Lower leg skin (tissue), 3 donors: ENCODE measurements around the gene HDAC7.

Source experiments
- POLR2A ChIP-seq, 2 donors: fragments of 450-650 bp; IDR thresholded peaks; one replicate each; pipeline ENCODE4 v1.6.1; 2016 to 2017; ENCODE audit warnings: antibody characterized with exemption in 2 of 2, mild to moderate bottlenecking in 1 of 2, moderate library complexity in 1 of 2
- TF ChIP-seq, protein P1 (sequence below), 3 donors: fragments of 450-650 bp; IDR thresholded peaks; one replicate each; pipeline ENCODE4 v1.5.1; 2016; ENCODE audit warnings: antibody characterized with exemption in 3 of 3, mild to moderate bottlenecking in 3 of 3, moderate library complexity in 2 of 3

- no peak for TF ChIP-seq POLR2A (IDR thresholded peaks at IDR 0.05)
- TF ChIP-seq, protein P1, sequence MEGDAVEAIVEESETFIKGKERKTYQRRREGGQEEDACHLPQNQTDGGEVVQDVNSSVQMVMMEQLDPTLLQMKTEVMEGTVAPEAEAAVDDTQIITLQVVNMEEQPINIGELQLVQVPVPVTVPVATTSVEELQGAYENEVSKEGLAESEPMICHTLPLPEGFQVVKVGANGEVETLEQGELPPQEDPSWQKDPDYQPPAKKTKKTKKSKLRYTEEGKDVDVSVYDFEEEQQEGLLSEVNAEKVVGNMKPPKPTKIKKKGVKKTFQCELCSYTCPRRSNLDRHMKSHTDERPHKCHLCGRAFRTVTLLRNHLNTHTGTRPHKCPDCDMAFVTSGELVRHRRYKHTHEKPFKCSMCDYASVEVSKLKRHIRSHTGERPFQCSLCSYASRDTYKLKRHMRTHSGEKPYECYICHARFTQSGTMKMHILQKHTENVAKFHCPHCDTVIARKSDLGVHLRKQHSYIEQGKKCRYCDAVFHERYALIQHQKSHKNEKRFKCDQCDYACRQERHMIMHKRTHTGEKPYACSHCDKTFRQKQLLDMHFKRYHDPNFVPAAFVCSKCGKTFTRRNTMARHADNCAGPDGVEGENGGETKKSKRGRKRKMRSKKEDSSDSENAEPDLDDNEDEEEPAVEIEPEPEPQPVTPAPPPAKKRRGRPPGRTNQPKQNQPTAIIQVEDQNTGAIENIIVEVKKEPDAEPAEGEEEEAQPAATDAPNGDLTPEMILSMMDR (IDR thresholded peaks at IDR 0.05) = no peak
Observed at GRCh38 chr12:47752121-47752520, 67.6 kb downstream of the HDAC7 start.
